Measurements from ENCODE around the gene ZNF774. TPM values are rescaled to one million over a fixed set of nuclear protein-coding genes. Genes with fewer than 3 reads are reported as not detected.
"Not testable (repeated sequence)": the region's sequence is repeated elsewhere in the genome, so short reads cannot be mapped to it uniquely, and the experiment has no call there.

The ZNF774 gene
- 1 to 10 TPM in 5 of 6 donors, under 1 TPM in 1; 1.00 to 8.4 (median 3.4) TPM for total RNA-seq

DNA sequence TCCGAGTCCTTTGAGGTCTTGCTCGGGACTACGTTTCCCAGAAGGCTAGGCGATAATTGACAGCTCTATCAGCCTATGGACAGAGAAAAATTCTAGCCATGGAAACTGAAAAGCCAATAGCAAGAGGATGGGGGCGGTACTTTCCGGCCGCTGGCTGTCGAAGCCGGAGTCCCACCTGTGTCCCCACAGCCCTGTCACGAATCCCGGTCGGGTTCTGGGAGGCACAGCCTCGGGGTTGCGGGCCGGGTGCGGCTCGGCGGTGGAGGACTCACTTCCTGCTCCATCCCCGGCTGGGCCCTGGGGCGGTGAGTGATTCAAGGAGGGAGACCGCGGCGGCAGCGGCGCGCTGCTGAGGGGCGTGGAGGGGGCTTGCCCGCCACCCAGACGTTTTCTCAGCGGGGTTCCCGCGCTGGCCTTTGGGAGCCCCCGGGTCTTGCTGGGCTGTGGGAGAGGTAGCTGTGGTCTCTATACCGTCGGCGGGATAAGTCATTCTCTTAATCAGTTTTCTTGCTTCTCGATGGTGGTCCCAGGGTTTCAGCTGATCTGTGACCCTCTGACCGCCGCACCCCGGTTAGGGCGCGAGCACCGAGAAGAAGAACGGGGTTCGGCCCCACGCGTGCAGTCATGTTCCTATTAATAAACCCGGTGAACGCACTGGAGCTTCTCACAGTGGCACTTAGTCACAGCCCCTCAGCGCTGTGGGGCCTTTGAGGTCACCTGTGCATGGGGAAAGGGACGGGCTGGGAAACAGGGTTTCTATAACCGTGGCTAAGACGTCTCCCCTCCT is at the start of gene ZNF774:
TSS of gene ZNF774 (plus strand) at position 178 of the 787 bp plus-strand sequence. CDS start 2,377 bp downstream, outside the sequence.
- Histone ChIP-seq H3K27me3 (no peaks in the 10 kb centered on the region), H3K4me3 (peak within 1 kb of the TSS; percentile 48 to 89 (median 67)), H3K36me3 (no peaks in the 10 kb centered on the region), H3K27ac (peak within 1 kb of the TSS; percentile 51 to 77 (median 67)), H3K9me3 (no peaks in the 10 kb centered on the region), H3K4me1 (peaks cover 4 to 10% (median 6%) of the 10 kb centered on the region in 4 donors)
- ATAC-seq (ENCODE audit: low FRiP score in 2 of 2): peak; percentile 98
- 0% methylated on average over 8 to 47 of the region's 53 CpGs for WGBS, 2 donors
- TF ChIP-seq EP300 (IDR thresholded peaks at IDR 0.05): no peak
- peak in 1 of 2 donors; percentile 76 for TF ChIP-seq POLR2AphosphoS5 (IDR thresholded peaks at IDR 0.05)
- peak in 3 of 4 donors; percentile 18 to 67 (median 52) for TF ChIP-seq POLR2A (IDR thresholded peaks at IDR 0.05)
- DNase-seq: peak; percentile 93 to 95

DNA sequence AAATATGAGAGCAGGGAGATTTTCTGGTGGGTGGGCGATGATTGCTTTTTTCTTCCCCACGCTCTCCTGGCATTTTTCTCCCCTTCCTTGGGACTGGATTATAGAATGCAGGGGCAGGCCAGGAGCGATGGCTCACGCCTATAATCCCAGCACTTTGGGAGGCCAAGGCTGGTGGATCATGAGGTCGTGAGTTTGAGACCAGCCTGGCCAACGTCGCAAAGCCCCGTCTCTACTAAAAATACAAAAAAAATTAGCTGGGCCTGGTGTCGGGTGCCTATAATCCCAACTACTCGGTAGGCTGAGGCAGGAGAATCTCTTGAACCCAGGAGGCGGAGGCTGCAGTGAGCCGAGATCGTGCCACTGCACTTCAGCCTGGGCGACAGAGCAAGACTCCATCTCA is 46.7 kb upstream of the ZNF774 start:
- H3K27me3 ChIP-seq; H3K36me3 ChIP-seq; ATAC-seq (ENCODE audit: low FRiP score in 2 of 2); H3K9me3 ChIP-seq; DNase-seq; H3K4me3 ChIP-seq; H3K27ac ChIP-seq: not testable (repeated sequence)
- peaks cover 7 to 22% (median 12%) of the 10 kb centered on the region in 4 donors for H3K4me1 ChIP-seq
- WGBS, 2 donors: 94 to 95% methylated on average over 14 of the region's 14 CpGs

DNA sequence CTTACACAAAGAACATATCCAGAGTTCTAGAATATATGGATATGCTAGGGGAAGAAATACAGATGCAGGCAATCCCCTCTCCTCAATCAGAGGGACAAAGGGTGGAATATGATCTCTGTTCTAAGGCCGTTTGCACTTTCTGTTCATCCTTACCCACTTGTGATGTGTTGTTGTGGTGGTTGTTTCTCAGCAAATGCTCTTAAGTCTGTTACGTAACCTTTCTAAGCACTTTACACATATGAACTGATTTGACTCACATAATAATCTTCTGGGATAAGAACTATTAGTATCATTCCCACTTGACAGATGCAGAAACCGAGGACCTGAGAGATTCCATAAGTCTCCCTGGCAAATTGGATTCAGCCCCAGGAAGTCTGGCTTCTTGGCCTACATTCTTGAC is 46.2 kb upstream of the ZNF774 start:
- TF ChIP-seq, protein P1, sequence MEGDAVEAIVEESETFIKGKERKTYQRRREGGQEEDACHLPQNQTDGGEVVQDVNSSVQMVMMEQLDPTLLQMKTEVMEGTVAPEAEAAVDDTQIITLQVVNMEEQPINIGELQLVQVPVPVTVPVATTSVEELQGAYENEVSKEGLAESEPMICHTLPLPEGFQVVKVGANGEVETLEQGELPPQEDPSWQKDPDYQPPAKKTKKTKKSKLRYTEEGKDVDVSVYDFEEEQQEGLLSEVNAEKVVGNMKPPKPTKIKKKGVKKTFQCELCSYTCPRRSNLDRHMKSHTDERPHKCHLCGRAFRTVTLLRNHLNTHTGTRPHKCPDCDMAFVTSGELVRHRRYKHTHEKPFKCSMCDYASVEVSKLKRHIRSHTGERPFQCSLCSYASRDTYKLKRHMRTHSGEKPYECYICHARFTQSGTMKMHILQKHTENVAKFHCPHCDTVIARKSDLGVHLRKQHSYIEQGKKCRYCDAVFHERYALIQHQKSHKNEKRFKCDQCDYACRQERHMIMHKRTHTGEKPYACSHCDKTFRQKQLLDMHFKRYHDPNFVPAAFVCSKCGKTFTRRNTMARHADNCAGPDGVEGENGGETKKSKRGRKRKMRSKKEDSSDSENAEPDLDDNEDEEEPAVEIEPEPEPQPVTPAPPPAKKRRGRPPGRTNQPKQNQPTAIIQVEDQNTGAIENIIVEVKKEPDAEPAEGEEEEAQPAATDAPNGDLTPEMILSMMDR (IDR thresholded peaks at IDR 0.05): no peak
- TF ChIP-seq POLR2A (IDR thresholded peaks at IDR 0.05) (no peak), EP300 (IDR thresholded peaks at IDR 0.05) (no peak), POLR2AphosphoS5 (IDR thresholded peaks at IDR 0.05) (no peak)
- Histone ChIP-seq H3K27ac (no peak overlapping the region), H3K4me3 (no peak overlapping the region), H3K4me1 (peaks cover 7 to 20% (median 11%) of the 10 kb centered on the region in 4 donors), H3K27me3 (no peaks in the 10 kb centered on the region), H3K36me3 (no peaks in the 10 kb centered on the region), H3K9me3 (no peaks in the 10 kb centered on the region)
- WGBS, 2 donors: 57 to 75% methylated on average over 3 of the region's 3 CpGs
- ATAC-seq (ENCODE audit: low FRiP score in 2 of 2) (no peak), DNase-seq (no peak)

DNA sequence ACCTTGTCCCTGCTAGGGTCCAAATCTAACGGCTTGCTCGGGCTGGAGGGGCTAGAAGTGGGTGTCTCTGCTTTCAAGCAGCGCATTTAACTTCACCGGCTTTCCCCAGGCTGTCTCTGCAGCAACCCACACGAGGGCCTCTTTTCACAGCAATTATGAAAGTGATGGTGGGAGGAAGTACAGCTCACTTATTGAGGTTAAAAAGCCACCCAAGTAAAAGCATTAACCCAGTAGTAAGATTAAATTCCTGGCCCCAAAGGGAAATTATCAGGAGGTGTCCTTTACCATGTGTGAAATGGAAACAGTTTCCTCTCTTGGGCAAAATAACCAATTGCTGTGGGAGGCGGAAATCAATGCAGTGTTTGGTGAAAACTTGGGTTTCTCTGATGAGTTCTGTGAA is 45.5 kb upstream of the ZNF774 start:
- WGBS, 2 donors: 37 to 38% methylated on average over 6 of the region's 6 CpGs
- no peak for DNase-seq
- no peaks in the 10 kb centered on the region for H3K9me3 ChIP-seq
- no peaks in the 10 kb centered on the region for H3K36me3 ChIP-seq
- H3K27ac ChIP-seq: no peak overlapping the region
- no peak for ATAC-seq (ENCODE audit: low FRiP score in 2 of 2)
- H3K4me3 ChIP-seq: no peak overlapping the region
- no peak for TF ChIP-seq POLR2A (IDR thresholded peaks at IDR 0.05)
- TF ChIP-seq POLR2AphosphoS5 (IDR thresholded peaks at IDR 0.05): no peak
- TF ChIP-seq EP300 (IDR thresholded peaks at IDR 0.05): no peak
- TF ChIP-seq, protein P1 (IDR thresholded peaks at IDR 0.05): no peak
- peaks cover 4 to 14% (median 5%) of the 10 kb centered on the region in 4 donors for H3K4me1 ChIP-seq
- H3K27me3 ChIP-seq: no peaks in the 10 kb centered on the region

DNA sequence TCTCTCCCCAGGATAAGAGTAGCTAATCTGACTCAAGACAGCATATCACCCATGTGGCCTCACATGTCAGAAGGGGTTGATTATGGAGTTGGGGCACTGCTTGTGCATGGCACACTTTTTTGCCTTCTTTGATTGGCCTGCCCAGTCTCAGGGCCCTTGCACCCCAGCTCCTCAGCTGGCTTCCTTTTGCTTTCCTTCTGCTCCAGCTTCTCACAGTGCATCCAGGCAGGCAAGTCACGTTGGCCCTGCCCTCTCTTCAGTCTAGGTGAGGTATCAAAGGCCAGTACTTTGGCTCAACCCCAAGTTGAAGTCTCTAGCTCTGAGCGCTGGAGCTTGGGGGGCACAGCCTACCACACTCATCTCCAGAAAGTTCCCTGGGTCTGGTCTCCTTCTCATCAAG is 44.4 kb upstream of the ZNF774 start:
- H3K27ac ChIP-seq: no peak overlapping the region
- no peaks in the 10 kb centered on the region for H3K27me3 ChIP-seq
- peaks cover 4 to 14% (median 5%) of the 10 kb centered on the region in 4 donors for H3K4me1 ChIP-seq
- WGBS, 2 donors: 80% methylated on average over 1 to 2 of the region's 2 CpGs
- H3K9me3 ChIP-seq: no peaks in the 10 kb centered on the region
- TF ChIP-seq, protein P1 (IDR thresholded peaks at IDR 0.05): no peak
- TF ChIP-seq POLR2AphosphoS5 (IDR thresholded peaks at IDR 0.05) (no peak), POLR2A (IDR thresholded peaks at IDR 0.05) (no peak), EP300 (IDR thresholded peaks at IDR 0.05) (no peak)
- peak in 1 of 2 donors; percentile 43 for ATAC-seq (ENCODE audit: low FRiP score in 2 of 2)
- H3K4me3 ChIP-seq: no peak overlapping the region
- no peak for DNase-seq
- H3K36me3 ChIP-seq: no peaks in the 10 kb centered on the region
